ENCODE data around the gene PEX10. TPM values are rescaled to one million over a fixed set of nuclear protein-coding genes. Genes with fewer than 3 reads are reported as not detected.

Gene PEX10
- total and polyA plus RNA-seq, 10 of the 15 experiments (the other 5 are each of a cell fraction or from before 2014, with no cell fraction given), result 0.24 to 24.9 (median 16.8) TPM; not detected in 1

DNA sequence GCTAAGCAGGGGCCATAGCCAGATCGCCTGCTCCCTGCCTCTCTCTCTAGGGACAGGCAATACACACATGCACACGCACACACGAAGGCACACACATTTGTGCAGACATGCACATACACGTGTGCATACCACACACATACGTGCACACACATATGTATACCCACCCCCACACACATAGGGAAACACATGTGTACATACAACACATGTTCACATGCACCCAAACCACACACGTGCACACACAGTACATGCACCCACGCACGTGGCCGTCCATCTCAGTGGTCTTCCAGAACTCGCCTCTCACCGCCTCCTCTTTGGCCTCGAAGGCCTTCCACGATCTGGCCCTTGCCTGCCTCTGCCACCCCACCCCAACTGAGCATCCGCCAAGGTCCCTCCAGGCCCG is 25.3 kb upstream of the PEX10 start:
- CTCF ChIA-PET, result no interaction called here
- H4K20me1 ChIP-seq (ENCODE audit: control insufficient read depth, insufficient read depth), result no peaks in the 10 kb centered on the region
- WGBS (ENCODE audit: insufficient coverage, insufficient replicate concordance, low lambda C conversion rate, missing lambda C conversion rate), result 34% methylated on average over 15 of the region's 15 CpGs
- H3K36me3 ChIP-seq (ENCODE audit: control insufficient read depth in 2 of 2, insufficient read depth in 2 of 2, low read length in 1 of 2), result no peaks in the 10 kb centered on the region
- TF ChIP-seq NFYB (IDR thresholded peaks at IDR 0.05; ENCODE audit: insufficient read depth, low read depth, low read length) (no peak), EZH2 (IDR thresholded peaks at IDR 0.05; ENCODE audit: borderline replicate concordance, control insufficient read depth, low read depth, low read length) (no peak), ASH2L (IDR thresholded peaks at IDR 0.05; ENCODE audit: borderline replicate concordance, low read depth) (no peak), NRF1 (conservative IDR thresholded peaks at IDR 0.05; ENCODE audit: low read depth, low read length) (no peak), IKZF1 (conservative IDR thresholded peaks at IDR 0.05) (no peak), EGR1 (IDR thresholded peaks at IDR 0.05; ENCODE audit: borderline replicate concordance in 1 of 2, low read depth in 2 of 2, low read length in 2 of 2) (no peak), ZNF24 (IDR thresholded peaks at IDR 0.05) (no peak), POLR2A (IDR thresholded peaks at IDR 0.05; ENCODE audit: low read depth, low read length) (no peak), LARP7 (IDR thresholded peaks at IDR 0.05) (no peak), RBBP5 (conservative IDR thresholded peaks at IDR 0.05) (no peak), TCF7 (IDR thresholded peaks at IDR 0.05; ENCODE audit: borderline replicate concordance) (no peak), POU2F2 (IDR thresholded peaks at IDR 0.05; ENCODE audit: borderline replicate concordance, low read depth, low read length) (no peak), SREBF1 (IDR thresholded peaks at IDR 0.05; ENCODE audit: low read length) (no peak), HDAC6 (IDR thresholded peaks at IDR 0.05; ENCODE audit: unreplicated experiment) (no peak), ZNF274 (IDR thresholded peaks at IDR 0.05; ENCODE audit: insufficient read depth, insufficient read length) (no peak)
- TF ChIP-seq, protein P1, sequence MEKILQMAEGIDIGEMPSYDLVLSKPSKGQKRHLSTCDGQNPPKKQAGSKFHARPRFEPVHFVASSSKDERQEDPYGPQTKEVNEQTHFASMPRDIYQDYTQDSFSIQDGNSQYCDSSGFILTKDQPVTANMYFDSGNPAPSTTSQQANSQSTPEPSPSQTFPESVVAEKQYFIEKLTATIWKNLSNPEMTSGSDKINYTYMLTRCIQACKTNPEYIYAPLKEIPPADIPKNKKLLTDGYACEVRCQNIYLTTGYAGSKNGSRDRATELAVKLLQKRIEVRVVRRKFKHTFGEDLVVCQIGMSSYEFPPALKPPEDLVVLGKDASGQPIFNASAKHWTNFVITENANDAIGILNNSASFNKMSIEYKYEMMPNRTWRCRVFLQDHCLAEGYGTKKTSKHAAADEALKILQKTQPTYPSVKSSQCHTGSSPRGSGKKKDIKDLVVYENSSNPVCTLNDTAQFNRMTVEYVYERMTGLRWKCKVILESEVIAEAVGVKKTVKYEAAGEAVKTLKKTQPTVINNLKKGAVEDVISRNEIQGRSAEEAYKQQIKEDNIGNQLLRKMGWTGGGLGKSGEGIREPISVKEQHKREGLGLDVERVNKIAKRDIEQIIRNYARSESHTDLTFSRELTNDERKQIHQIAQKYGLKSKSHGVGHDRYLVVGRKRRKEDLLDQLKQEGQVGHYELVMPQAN (conservative IDR thresholded peaks at IDR 0.05), result no peak
- TF ChIP-seq, protein P2, sequence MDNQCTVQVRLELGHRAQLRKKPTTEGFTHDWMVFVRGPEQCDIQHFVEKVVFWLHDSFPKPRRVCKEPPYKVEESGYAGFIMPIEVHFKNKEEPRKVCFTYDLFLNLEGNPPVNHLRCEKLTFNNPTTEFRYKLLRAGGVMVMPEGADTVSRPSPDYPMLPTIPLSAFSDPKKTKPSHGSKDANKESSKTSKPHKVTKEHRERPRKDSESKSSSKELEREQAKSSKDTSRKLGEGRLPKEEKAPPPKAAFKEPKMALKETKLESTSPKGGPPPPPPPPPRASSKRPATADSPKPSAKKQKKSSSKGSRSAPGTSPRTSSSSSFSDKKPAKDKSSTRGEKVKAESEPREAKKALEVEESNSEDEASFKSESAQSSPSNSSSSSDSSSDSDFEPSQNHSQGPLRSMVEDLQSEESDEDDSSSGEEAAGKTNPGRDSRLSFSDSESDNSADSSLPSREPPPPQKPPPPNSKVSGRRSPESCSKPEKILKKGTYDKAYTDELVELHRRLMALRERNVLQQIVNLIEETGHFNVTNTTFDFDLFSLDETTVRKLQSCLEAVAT (IDR thresholded peaks at IDR 0.05), result no peak
- TF ChIP-seq, protein P3, sequence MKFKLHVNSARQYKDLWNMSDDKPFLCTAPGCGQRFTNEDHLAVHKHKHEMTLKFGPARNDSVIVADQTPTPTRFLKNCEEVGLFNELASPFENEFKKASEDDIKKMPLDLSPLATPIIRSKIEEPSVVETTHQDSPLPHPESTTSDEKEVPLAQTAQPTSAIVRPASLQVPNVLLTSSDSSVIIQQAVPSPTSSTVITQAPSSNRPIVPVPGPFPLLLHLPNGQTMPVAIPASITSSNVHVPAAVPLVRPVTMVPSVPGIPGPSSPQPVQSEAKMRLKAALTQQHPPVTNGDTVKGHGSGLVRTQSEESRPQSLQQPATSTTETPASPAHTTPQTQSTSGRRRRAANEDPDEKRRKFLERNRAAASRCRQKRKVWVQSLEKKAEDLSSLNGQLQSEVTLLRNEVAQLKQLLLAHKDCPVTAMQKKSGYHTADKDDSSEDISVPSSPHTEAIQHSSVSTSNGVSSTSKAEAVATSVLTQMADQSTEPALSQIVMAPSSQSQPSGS (IDR thresholded peaks at IDR 0.05; ENCODE audit: low read length), result no peak
- FAIRE-seq, result no peak
- ATAC-seq, result no peak
- DNase-seq (ENCODE audit: low read depth, low spot score), result no peak
- SMC1A ChIA-PET (ENCODE audit: uncharacterized antibody, unreplicated experiment), result no interaction called here
- POLR2A ChIA-PET, result no interaction called here
- no TSS peak for BruUV-seq (replicated peaks)
- intact Hi-C loops (cut with micrococcal nuclease; ENCODE audit: unreplicated experiment), result no loop called here
- peaks cover 11% of the 10 kb centered on the region for H3K4me1 ChIP-seq (ENCODE audit: control insufficient read depth, insufficient read depth, low read length)
- in situ Hi-C loops (cut with MboI), result no loop called here
- RAD21 ChIA-PET (ENCODE audit: unreplicated experiment), result no interaction called here
- no peaks in the 10 kb centered on the region for H3K79me2 ChIP-seq (ENCODE audit: control insufficient read depth, insufficient read depth, low read length)
- H3K4me3 ChIP-seq, result no peak overlapping the region
- H3K27me3 ChIP-seq (replicated peaks in 1 of 2; ENCODE audit: control insufficient read depth in 2 of 2, insufficient read depth in 2 of 2, low read length in 1 of 2), result peaks cover 0 to 2% of the 10 kb centered on the region in 2 experiments; a peak in 3 of 4 replicates
- H3K27ac ChIP-seq (ENCODE audit: control insufficient read depth, insufficient read depth), result no peak overlapping the region
- H3K9ac ChIP-seq (ENCODE audit: control insufficient read depth, insufficient read depth, low read length), result no peak overlapping the region
- no peaks in the 10 kb centered on the region for H3K9me3 ChIP-seq (replicated peaks; ENCODE audit: control insufficient read depth, insufficient read depth, low read length)
- no peak overlapping the region for H3K4me2 ChIP-seq (ENCODE audit: control insufficient read depth, insufficient read depth)
- H2AFZ ChIP-seq (ENCODE audit: control insufficient read depth, low read depth, low read length), result no peak overlapping the region
